Thymus (tissue), 14 donors: ENCODE measurements around the gene CDHR2. TPM values are rescaled to one million over a fixed set of nuclear protein-coding genes. Genes with fewer than 3 reads are reported as not detected.

ENCODE experiments used
- DNase-seq, 9 donors: peaks; one replicate each; pipeline ENCODE4 v3.0.0-alpha.2; 2013; ENCODE audit warnings: low spot score in 9 of 9, low read depth in 6 of 9, missing footprints in 1 of 9
- H3K27ac ChIP-seq, 2 donors: one replicate each; pipeline ENCODE4 v1.5.1; 2013; ENCODE audit warnings: control low read depth in 1 of 2, low read depth in 1 of 2, low read length in 1 of 2, mild to moderate bottlenecking in 1 of 2, moderate library complexity in 1 of 2
- H3K27me3 ChIP-seq, 2 donors: one replicate each; pipeline ENCODE4 v1.5.1; 2013; ENCODE audit warnings: low read length in 1 of 2; ENCODE audit not compliant: control insufficient read depth in 2 of 2, insufficient read depth in 1 of 2
- H3K36me3 ChIP-seq, 2 donors: one replicate each; pipeline ENCODE4 v1.5.1; 2013; ENCODE audit warnings: low read length in 1 of 2, mild to moderate bottlenecking in 1 of 2, moderate library complexity in 1 of 2; ENCODE audit not compliant: control insufficient read depth in 2 of 2, insufficient read depth in 2 of 2
- H3K4me1 ChIP-seq, 2 donors: one replicate each; pipeline ENCODE4 v1.5.1; 2013; ENCODE audit warnings: low read length in 2 of 2; ENCODE audit not compliant: control insufficient read depth in 2 of 2, insufficient read depth in 2 of 2
- H3K4me3 ChIP-seq, 2 donors: one replicate each; pipeline ENCODE4 v1.5.1; 2013; ENCODE audit warnings: low read length in 2 of 2, control low read depth in 1 of 2, mild to moderate bottlenecking in 1 of 2
- H3K9me3 ChIP-seq, 2 donors: one replicate each; pipeline ENCODE4 v1.5.1; 2013; ENCODE audit warnings: low read length in 1 of 2, mild to moderate bottlenecking in 1 of 2; ENCODE audit not compliant: control insufficient read depth in 2 of 2, insufficient read depth in 1 of 2
- WGBS: extraction: QIAGEN DNeasy Blood & Tissue Kit; methylation state at CpG from one replicate; pipeline ENCODE4 v1.1.7; 2013; 5-methylcytosine and 5-hydroxymethylcytosine counted together
- long read RNA-seq, 10 donors: transcript quantifications; one replicate each; lab custom pipeline, GENCODE V29; 2026
- polyA plus RNA-seq: library from polyadenylated mRNA; stranded (reverse); fragments of 200-250 nt; gene quantifications from one replicate; pipeline ENCODE4 v1.2.3, GENCODE V29; 2013
- total RNA-seq: library from RNA; stranded (reverse); fragments of 120-200 nt; gene quantifications from one replicate; pipeline ENCODE4 v1.2.4, GENCODE V29; 2013
- donor health status: healthy.

CDHR2 gene, protein sequence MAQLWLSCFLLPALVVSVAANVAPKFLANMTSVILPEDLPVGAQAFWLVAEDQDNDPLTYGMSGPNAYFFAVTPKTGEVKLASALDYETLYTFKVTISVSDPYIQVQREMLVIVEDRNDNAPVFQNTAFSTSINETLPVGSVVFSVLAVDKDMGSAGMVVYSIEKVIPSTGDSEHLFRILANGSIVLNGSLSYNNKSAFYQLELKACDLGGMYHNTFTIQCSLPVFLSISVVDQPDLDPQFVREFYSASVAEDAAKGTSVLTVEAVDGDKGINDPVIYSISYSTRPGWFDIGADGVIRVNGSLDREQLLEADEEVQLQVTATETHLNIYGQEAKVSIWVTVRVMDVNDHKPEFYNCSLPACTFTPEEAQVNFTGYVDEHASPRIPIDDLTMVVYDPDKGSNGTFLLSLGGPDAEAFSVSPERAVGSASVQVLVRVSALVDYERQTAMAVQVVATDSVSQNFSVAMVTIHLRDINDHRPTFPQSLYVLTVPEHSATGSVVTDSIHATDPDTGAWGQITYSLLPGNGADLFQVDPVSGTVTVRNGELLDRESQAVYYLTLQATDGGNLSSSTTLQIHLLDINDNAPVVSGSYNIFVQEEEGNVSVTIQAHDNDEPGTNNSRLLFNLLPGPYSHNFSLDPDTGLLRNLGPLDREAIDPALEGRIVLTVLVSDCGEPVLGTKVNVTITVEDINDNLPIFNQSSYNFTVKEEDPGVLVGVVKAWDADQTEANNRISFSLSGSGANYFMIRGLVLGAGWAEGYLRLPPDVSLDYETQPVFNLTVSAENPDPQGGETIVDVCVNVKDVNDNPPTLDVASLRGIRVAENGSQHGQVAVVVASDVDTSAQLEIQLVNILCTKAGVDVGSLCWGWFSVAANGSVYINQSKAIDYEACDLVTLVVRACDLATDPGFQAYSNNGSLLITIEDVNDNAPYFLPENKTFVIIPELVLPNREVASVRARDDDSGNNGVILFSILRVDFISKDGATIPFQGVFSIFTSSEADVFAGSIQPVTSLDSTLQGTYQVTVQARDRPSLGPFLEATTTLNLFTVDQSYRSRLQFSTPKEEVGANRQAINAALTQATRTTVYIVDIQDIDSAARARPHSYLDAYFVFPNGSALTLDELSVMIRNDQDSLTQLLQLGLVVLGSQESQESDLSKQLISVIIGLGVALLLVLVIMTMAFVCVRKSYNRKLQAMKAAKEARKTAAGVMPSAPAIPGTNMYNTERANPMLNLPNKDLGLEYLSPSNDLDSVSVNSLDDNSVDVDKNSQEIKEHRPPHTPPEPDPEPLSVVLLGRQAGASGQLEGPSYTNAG (N-terminal part only)
- total RNA-seq (0.33 TPM), polyA plus RNA-seq (0.07 TPM)
- long read RNA-seq, donor 1, result 0 reads
- long read RNA-seq, donor 2, result 0 reads
- long read RNA-seq, donor 3, result 0 reads
- long read RNA-seq, donor 4, result 0 reads
- long read RNA-seq, donor 5, result 0 reads
- long read RNA-seq, donor 6, result 0 reads
- long read RNA-seq, donor 7, result 0 reads
- long read RNA-seq, donor 8, result 0 reads
- long read RNA-seq, donor 9, result 0 reads
- long read RNA-seq, donor 10, result 0 reads

DNA sequence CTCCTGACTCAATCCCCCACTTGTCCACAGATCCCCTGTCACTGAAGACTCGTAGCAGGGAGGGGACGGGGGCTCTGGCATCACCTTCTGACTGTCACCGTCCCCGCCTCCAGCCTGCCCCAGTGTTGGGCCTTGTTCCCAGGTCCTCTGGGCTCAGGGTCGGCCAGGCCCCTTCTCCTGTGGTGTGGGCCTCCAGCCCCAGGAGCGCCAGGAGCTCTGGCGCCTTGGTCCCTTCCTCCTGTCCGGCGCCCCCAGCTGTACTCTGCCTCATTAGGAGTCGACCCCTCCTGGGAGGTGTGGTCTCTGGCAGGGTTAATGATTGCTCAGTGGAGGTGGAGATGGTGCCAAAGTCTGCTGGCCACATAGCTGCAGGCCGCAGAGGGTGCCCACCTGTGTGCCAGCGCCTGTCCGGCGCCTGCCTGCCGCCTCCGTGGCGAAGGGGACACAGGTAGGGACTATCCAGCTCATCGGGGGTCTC, at the start of gene CDHR2:
TSS of gene CDHR2 (plus strand) at position 376 of the 478 bp plus-strand sequence. CDS start 16,011 bp downstream, outside the sequence.
- no peaks in the 10 kb centered on the region for H3K36me3 ChIP-seq
- peaks cover 0 to 23% of the 10 kb centered on the region in 2 donors for H3K27me3 ChIP-seq
- no peaks in the 10 kb centered on the region for H3K9me3 ChIP-seq
- 91% methylated on average over 18 of the region's 18 CpGs for WGBS
- no peak within 1 kb of the TSS for H3K4me3 ChIP-seq
- no peak for DNase-seq
- no peak within 1 kb of the TSS for H3K27ac ChIP-seq
- H3K4me1 ChIP-seq, result peaks cover 7 to 16% of the 10 kb centered on the region in 2 donors

DNA sequence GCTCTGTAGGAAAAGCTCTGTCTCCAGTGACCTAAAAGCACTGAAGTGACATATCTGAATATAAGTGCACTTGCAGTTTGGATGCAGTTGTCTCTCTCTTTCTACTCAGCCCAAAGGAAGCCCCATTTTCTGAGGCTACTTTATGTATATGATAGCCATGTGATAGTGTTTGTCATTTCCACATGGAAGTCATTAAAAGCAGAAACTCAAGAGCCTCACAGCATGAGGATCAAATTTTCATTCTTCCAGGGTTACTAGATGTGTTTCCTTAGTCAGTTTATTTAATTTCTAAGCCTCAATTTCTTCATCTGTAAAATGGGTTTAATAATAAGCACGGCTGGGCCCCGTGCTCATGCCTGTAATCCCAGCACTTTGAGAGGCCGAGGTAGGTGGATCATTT, 48.6 kb upstream of the CDHR2 start:
- Histone ChIP-seq H3K27ac (no peak overlapping the region), H3K9me3 (no peaks in the 10 kb centered on the region), H3K36me3 (peaks cover 56 to 67% of the 10 kb centered on the region in 2 donors), H3K27me3 (no peaks in the 10 kb centered on the region), H3K4me3 (no peak overlapping the region), H3K4me1 (no peaks in the 10 kb centered on the region)
- no peak for DNase-seq
- WGBS, result over 99% methylated on average over 3 of the region's 3 CpGs

DNA sequence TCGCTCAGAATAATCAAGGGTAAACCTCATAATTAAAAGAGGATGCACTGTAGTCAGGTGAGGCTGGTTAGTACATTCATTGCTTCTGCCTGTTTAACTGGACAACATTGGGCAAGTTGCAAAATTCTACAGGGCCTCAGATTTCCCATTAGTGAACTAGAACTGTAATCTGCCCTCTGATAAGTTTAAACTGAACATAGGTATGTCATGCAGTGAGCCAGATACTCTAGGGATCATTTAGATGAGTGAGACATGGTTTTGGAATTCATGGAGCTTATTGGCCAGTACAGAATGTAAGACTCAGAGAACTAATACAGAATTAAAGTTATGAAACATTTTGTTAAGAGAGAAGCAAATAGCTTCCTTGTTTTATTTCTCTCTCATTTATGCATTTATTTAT, 47.8 kb upstream of the CDHR2 start:
- H3K9me3 ChIP-seq, result no peaks in the 10 kb centered on the region
- no peaks in the 10 kb centered on the region for H3K27me3 ChIP-seq
- whole genome bisulfite sequencing, result 96% methylated on average over 1 of the region's 1 CpG
- no peak for DNase-seq
- H3K36me3 ChIP-seq, result peaks cover 51 to 61% of the 10 kb centered on the region in 2 donors
- no peaks in the 10 kb centered on the region for H3K4me1 ChIP-seq
- no peak overlapping the region for H3K4me3 ChIP-seq
- H3K27ac ChIP-seq, result no peak overlapping the region

DNA sequence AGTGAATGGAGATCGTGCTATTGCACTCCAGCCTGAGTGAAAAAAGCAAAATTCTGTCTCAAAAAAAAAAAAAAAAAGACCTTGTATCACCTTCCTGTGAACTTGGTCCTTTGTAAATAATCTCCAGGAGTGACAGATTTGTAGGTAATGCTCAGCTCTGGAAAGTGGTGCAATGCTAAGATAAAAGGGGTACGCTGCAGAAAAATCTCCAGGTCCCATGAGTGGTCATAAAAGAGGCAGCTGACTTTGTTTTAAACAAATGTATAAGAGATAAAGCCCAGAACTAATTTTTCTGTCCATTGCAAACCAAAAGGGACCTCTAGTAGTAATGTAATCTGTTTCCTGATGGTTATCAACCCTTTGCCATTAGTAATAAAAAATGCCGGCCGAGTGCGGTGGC, 45.6 kb upstream of the CDHR2 start:
- H3K4me3 ChIP-seq, result no peak overlapping the region
- no peaks in the 10 kb centered on the region for H3K9me3 ChIP-seq

DNA sequence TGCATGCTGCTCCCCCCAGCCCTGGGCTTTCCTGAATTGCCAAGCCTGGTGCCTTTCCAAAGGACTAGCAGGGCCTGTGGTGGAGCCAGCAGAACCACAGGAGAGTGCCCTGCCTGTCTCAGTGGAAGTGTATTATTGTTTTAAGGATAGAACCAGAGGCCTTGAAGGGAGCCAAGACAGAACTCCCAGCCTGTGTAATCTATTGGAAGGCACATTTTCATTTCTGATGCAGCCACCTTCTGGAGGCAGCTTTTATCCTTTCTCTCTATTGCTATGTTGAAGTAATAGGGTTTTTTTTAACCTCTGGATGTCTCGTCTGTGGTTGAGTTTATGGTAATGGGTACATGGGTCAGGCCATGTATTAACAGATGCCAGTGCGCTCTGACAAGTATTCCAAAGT, 41.2 kb upstream of the CDHR2 start:
- WGBS, result 97% methylated on average over 2 of the region's 2 CpGs
- Histone ChIP-seq H3K27ac (no peak overlapping the region), H3K27me3 (no peaks in the 10 kb centered on the region), H3K4me3 (no peak overlapping the region), H3K36me3 (peaks cover 37 to 41% of the 10 kb centered on the region in 2 donors), H3K4me1 (no peaks in the 10 kb centered on the region), H3K9me3 (no peaks in the 10 kb centered on the region)
- DNase-seq, result no peak

More for the DNA sequence above, 45.6 kb upstream of the CDHR2 start:
- H3K36me3 ChIP-seq, result peaks cover 61 to 66% of the 10 kb centered on the region in 2 donors
- DNase-seq, result no peak
- WGBS, result 94% methylated on average over 5 of the region's 5 CpGs
- no peaks in the 10 kb centered on the region for H3K4me1 ChIP-seq
- no peaks in the 10 kb centered on the region for H3K27me3 ChIP-seq
- H3K27ac ChIP-seq, result no peak overlapping the region

DNA sequence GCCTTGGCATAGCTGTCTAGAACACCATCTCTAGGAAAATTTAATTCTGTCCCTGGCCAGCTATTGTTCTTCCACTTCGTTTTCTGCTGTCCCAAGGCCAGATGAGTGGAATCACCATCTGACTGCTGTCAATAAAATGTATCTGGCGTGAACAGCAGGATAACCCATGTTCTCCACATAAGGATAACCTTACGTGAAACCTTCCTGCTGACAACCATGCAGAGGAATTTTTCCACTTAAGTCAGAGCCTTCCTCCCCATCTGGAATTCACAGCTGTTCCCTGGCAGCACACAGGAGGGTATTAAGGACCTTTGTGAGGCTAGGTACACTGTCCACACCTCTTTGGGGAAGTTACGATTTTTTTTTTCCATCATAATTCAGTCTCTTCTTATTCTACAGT, 40.5 kb upstream of the CDHR2 start:
- WGBS, result 97% methylated on average over 4 of the region's 4 CpGs
- peaks cover 37% of the 10 kb centered on the region in 2 donors for H3K36me3 ChIP-seq
- DNase-seq, result no peak
- no peaks in the 10 kb centered on the region for H3K27me3 ChIP-seq
- no peak overlapping the region for H3K27ac ChIP-seq
- H3K4me1 ChIP-seq, result no peaks in the 10 kb centered on the region
- H3K9me3 ChIP-seq, result no peaks in the 10 kb centered on the region
- no peak overlapping the region for H3K4me3 ChIP-seq

DNA sequence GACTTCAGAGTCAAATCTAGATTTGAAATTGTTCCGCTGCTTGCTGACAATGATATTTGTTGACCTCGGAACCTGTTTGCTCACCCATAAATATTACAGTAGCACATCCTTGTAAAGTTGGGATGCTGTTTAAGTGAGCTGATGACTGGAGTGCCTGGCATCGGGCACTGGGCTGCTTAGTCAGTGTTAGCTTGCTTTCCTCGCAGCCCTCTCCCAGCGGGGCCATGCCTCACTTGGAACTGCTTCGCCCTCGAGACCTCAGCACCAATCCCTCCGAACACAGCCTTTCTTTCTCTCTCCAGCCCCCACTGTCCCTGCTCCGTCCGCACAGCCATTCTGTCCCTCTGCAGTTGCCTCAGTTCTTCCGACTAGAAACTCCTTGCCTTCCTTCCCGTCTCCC, 35.4 kb upstream of the CDHR2 start:
- Histone ChIP-seq H3K27ac (no peak overlapping the region), H3K9me3 (no peaks in the 10 kb centered on the region), H3K36me3 (peaks cover 6 to 8% of the 10 kb centered on the region in 2 donors), H3K4me1 (no peaks in the 10 kb centered on the region), H3K4me3 (no peak overlapping the region), H3K27me3 (no peaks in the 10 kb centered on the region)
- DNase-seq, result no peak
- WGBS, result 97% methylated on average over 12 of the region's 12 CpGs

DNA sequence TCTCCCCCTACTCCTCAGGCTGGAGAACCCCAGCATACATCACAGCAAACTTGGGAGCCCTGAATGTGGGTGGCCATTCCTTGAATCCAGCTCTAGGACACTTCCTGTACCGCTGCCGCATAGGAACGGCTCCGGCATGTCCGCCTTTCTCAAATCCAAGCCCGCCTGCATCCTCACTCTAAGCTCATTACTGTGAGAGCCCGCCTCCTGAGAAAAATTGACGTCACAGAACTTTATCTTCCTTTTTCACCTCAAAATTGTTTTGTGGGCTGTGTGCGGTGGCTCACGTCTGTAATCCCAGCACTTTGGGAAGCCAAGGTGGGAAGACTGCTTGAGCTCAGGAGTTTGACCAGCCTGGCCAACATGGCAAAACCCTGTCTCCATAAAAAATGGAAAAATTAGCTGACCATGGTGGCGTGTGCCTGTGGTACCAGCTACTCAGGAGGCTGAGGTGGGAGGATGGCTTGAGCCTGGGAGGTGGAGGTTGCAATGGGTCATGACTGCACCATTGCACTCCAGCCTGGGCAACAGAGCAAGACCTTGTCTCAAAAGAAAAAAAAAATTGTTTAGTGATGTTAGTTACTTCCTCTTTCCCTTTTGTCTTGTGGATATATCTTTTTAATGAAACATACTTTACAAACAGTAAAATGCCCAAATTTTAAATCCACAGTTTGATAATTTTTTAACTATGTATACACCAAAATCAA, 34.7 kb upstream of the CDHR2 start:
- H3K4me3 ChIP-seq, result no peak overlapping the region
- WGBS, result 92% methylated on average over 11 of the region's 11 CpGs
- no peak for DNase-seq
- H3K9me3 ChIP-seq, result no peaks in the 10 kb centered on the region
- no peaks in the 10 kb centered on the region for H3K27me3 ChIP-seq
- H3K4me1 ChIP-seq, result no peaks in the 10 kb centered on the region
- no peak overlapping the region for H3K27ac ChIP-seq
- H3K36me3 ChIP-seq, result peaks cover under 1 to 3% of the 10 kb centered on the region in 2 donors
